RWPE1 (cell line): ENCODE data around the gene ADAMTSL3.
A peak's percentile ranks its signal among the peaks of the same experiment; 100 is the strongest.

Source experiments
- CTCF ChIA-PET: fragments of 350-600 bp; sonication (Branson Sonifier 250); formaldehyde crosslinking; extraction: SDS; loops from one replicate; lab custom pipeline; 2021; lab: Yijun Ruan, JAX
- POLR2A ChIA-PET: fragments of 400-600 bp; formaldehyde crosslinking; extraction: SDS; loops from one replicate; lab custom pipeline; 2020; ENCODE audit warnings: antibody characterized with exemption; ENCODE audit not compliant: low non-redundant PET; lab: Yijun Ruan, JAX
- DNase-seq: peaks from one replicate; pipeline ENCODE4 v3.0.0; 2012; ENCODE audit warnings: low spot score
- H3K27ac ChIP-seq: fragments of 450-650 bp; 2 replicates; pipeline ENCODE4 v1.5.1; 2017
- CTCF ChIP-seq: fragments of 450-650 bp; conservative IDR thresholded peaks from 2 replicates; pipeline ENCODE4 v1.5.1; 2017; ENCODE audit warnings: low read depth, mild to moderate bottlenecking

Gene ADAMTSL3

GRCh38 chr15:83776986-83777385, 123.1 kb downstream of the ADAMTSL3 start:
- no peak for TF ChIP-seq CTCF
- CTCF ChIA-PET: no interaction called here
- H3K27ac ChIP-seq: no peak overlapping the region
- POLR2A ChIA-PET: no interaction called here
- DNase-seq: no peak

DNA sequence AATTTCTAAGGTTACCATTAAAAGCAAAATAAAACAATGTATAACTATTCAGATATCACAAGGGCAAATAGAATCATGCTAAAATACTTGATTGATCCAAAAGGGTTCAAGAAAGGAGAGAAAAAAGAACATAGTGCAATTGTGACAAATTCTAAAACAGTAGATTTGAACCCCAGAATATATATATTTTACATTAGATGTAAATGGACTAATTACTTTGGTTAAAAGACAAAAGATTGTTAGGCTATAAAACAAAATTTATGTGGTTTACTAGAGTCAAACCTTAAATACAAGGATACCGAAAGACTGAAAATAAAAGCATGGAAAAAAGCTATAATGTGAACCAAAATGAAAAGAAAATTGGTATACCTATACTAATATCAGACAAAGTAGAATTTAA, 129.3 kb downstream of the ADAMTSL3 start:
- no peak overlapping the region for H3K27ac ChIP-seq
- POLR2A ChIA-PET: no interaction called here
- TF ChIP-seq CTCF: no peak
- CTCF ChIA-PET: no interaction called here
- no peak for DNase-seq

DNA sequence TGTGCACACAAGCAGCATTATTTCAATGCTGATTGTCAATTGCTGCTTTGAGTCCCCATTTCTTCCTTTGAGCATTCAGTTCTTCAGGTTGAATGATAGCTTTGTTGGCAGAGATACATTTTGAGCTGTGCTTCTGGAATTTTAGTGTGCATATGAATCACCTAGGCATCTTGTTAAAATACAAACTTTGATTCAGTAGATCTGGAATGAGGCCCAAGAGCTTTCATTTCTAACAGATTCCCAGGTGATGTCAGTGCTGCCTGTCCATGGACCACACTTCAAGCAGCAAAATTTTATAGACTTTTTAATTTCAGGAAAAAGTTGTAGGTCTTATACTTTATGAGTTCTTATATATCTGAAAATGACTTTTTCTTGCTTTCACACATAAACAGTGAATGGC, 131.1 kb downstream of the ADAMTSL3 start:
- H3K27ac ChIP-seq: no peak overlapping the region
- CTCF ChIA-PET: interaction anchor here (0.6 kb wide), 1 partner anchor 251 kb away, joined by 3 read pairs; no protein-coding TSS in a partner anchor
- peak; percentile 26 for DNase-seq

GRCh38 chr15:83786336-83786735, 132.4 kb downstream of the ADAMTSL3 start:
- CTCF ChIA-PET: no interaction called here
- no peak for DNase-seq
- TF ChIP-seq CTCF: no peak
- POLR2A ChIA-PET: no interaction called here
- H3K27ac ChIP-seq: no peak overlapping the region

More for the DNA sequence above, 131.1 kb downstream of the ADAMTSL3 start:
- no peak for TF ChIP-seq CTCF
- POLR2A ChIA-PET: no interaction called here

GRCh38 chr15:83793069-83793468, 139.1 kb downstream of the ADAMTSL3 start:
- H3K27ac ChIP-seq: no peak overlapping the region
- DNase-seq: no peak
- ChIA-PET POLR2A (no interaction called here), CTCF (interaction anchor here (0.6 kb wide), 1 partner anchor 63 kb away, joined by 6 read pairs; no protein-coding TSS in a partner anchor)
- no peak for TF ChIP-seq CTCF

DNA sequence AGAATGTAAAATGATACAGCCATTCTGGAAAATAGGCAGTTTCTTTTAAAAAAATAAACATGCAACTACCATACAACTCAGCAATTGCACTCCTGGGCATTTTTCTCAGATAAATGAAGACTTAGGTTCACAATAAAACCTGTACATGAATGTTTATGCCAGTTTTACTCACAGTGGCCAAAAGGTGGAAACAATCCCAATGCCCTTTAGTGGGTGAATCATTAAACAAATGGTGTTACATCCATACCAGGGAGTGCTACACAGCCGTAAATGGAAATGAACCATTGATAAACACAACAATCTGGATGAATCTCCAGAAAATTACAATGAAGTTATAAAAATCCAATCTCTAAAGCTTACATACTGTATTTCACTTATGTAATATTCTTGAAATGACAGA, 140.3 kb downstream of the ADAMTSL3 start:
- TF ChIP-seq CTCF: no peak
- CTCF ChIA-PET: interaction anchor here (0.7 kb wide), 1 partner anchor 199 kb away, joined by 3 read pairs; no protein-coding TSS in a partner anchor

More for the DNA sequence above, 140.3 kb downstream of the ADAMTSL3 start:
- POLR2A ChIA-PET: no interaction called here
- no peak overlapping the region for H3K27ac ChIP-seq
- no peak for DNase-seq
